Measurements from ENCODE around the gene NMD3. TPM values are rescaled to one million over a fixed set of nuclear protein-coding genes. Genes with fewer than 3 reads are reported as not detected.

The NMD3 gene
- total RNA-seq, 1 experiment from 2014 or later, result 51.1 TPM

- Histone ChIP-seq H3K4me3 (ENCODE audit: low read depth, low read length, poor library complexity, severe bottlenecking) (peak overlapping the region; percentile 97), H3K36me3 (ENCODE audit: insufficient read depth, low read length, poor library complexity, severe bottlenecking) (peaks cover 9% of the 10 kb centered on the region), H3K9me3 (ENCODE audit: low read depth, low read length, poor library complexity, severe bottlenecking) (no peaks in the 10 kb centered on the region), H3K27ac (ENCODE audit: low read depth, low read length, poor library complexity, severe bottlenecking) (no peak overlapping the region), H3K27me3 (replicated peaks; ENCODE audit: insufficient read depth, low read depth, low read length, poor library complexity) (no peaks in the 10 kb centered on the region), H3K4me1 (ENCODE audit: insufficient read depth, low read length, poor library complexity, severe bottlenecking) (peaks cover 4% of the 10 kb centered on the region)
- TSS peak; percentile 43 for BruUV-seq (replicated peaks)
- intact Hi-C loops (cut with micrococcal nuclease; ENCODE audit: unreplicated experiment), result no loop called here
- TF ChIP-seq, protein P1, sequence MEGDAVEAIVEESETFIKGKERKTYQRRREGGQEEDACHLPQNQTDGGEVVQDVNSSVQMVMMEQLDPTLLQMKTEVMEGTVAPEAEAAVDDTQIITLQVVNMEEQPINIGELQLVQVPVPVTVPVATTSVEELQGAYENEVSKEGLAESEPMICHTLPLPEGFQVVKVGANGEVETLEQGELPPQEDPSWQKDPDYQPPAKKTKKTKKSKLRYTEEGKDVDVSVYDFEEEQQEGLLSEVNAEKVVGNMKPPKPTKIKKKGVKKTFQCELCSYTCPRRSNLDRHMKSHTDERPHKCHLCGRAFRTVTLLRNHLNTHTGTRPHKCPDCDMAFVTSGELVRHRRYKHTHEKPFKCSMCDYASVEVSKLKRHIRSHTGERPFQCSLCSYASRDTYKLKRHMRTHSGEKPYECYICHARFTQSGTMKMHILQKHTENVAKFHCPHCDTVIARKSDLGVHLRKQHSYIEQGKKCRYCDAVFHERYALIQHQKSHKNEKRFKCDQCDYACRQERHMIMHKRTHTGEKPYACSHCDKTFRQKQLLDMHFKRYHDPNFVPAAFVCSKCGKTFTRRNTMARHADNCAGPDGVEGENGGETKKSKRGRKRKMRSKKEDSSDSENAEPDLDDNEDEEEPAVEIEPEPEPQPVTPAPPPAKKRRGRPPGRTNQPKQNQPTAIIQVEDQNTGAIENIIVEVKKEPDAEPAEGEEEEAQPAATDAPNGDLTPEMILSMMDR (conservative IDR thresholded peaks at IDR 0.05; ENCODE audit: low read depth, low read length), result no peak
- TF ChIP-seq EZH2 (IDR thresholded peaks at IDR 0.05; ENCODE audit: borderline replicate concordance, low read depth, low read length, poor library complexity, severe bottlenecking), result no peak
- ChIA-PET POLR2A (ENCODE audit: low non-redundant PET) (interaction anchor here (0.7 kb wide), 1 partner anchor 467 kb away, joined by 3 read pairs; no protein-coding TSS in a partner anchor), CTCF (no interaction called here)
- DNase-seq (ENCODE audit: low spot score), result no peak
Observed at GRCh38 chr3:161222662-161223061, 1.6 kb downstream of the NMD3 start.

DNA sequence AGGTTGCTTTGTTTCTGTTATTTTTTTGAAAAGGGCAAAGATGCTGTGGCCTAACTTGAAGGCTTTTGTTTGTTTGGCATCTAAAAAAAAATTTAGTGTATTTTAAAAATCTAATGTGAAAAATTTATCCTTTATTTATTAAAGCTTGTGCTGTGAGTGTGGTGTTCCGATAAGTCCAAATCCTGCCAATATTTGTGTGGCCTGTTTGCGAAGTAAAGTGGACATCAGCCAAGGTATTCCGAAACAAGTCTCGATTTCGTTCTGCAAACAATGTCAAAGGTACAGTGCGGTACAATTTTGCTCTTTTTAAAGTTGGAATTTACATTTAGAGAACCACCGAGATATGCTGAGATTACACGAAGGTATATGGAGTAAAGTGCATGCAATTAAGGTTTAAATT, 3.7 kb downstream of the NMD3 start:
- Histone ChIP-seq H3K27ac (ENCODE audit: low read depth, low read length, poor library complexity, severe bottlenecking) (no peak overlapping the region), H3K4me3 (ENCODE audit: low read depth, low read length, poor library complexity, severe bottlenecking) (no peak overlapping the region), H3K27me3 (replicated peaks; ENCODE audit: insufficient read depth, low read depth, low read length, poor library complexity) (no peaks in the 10 kb centered on the region), H3K9me3 (ENCODE audit: low read depth, low read length, poor library complexity, severe bottlenecking) (no peaks in the 10 kb centered on the region), H3K36me3 (ENCODE audit: insufficient read depth, low read length, poor library complexity, severe bottlenecking) (peaks cover 29% of the 10 kb centered on the region), H3K4me1 (ENCODE audit: insufficient read depth, low read length, poor library complexity, severe bottlenecking) (peaks cover 4% of the 10 kb centered on the region)
- ChIA-PET CTCF (no interaction called here), POLR2A (ENCODE audit: low non-redundant PET) (no interaction called here)
- TF ChIP-seq, protein P1 (conservative IDR thresholded peaks at IDR 0.05; ENCODE audit: low read depth, low read length), result no peak
- TF ChIP-seq EZH2 (IDR thresholded peaks at IDR 0.05; ENCODE audit: borderline replicate concordance, low read depth, low read length, poor library complexity, severe bottlenecking), result no peak
- intact Hi-C loops (cut with micrococcal nuclease; ENCODE audit: unreplicated experiment), result no loop called here
- BruUV-seq (replicated peaks), result no TSS peak
- DNase-seq (ENCODE audit: low spot score), result no peak

DNA sequence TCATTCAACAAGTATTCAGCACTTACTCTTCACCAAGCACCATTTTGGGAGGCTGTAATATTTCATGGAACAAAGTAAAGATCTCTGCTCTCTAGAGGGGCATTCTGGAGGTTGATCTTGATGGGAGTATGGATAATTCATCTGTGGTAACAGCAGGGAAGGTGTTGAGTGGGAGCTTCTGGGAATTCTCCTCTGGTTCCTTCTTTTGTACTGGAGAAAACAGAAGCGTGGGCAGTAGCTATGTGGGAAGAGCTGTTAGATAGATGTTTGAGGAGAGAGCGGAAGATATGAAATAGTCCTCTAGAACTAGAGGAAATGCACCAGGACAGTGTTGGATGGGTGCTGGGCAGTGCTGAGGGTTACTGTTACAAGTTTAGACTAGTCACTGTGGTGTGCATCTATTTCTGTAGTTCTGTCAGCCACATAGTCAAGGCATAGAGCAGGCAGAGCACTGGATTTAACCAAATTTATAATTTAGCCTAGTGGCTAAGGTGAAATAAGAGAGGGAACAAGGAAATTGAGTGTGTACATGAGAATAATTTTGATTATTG, 9.6 kb downstream of the NMD3 start:
- no TSS peak for BruUV-seq (replicated peaks)
- no peak for TF ChIP-seq EZH2 (IDR thresholded peaks at IDR 0.05; ENCODE audit: borderline replicate concordance, low read depth, low read length, poor library complexity, severe bottlenecking)
- TF ChIP-seq, protein P1 (conservative IDR thresholded peaks at IDR 0.05; ENCODE audit: low read depth, low read length), result no peak
- intact Hi-C loops (cut with micrococcal nuclease; ENCODE audit: unreplicated experiment), result no loop called here
- Histone ChIP-seq H3K4me1 (ENCODE audit: insufficient read depth, low read length, poor library complexity, severe bottlenecking) (no peaks in the 10 kb centered on the region), H3K4me3 (ENCODE audit: low read depth, low read length, poor library complexity, severe bottlenecking) (no peak overlapping the region), H3K27me3 (replicated peaks; ENCODE audit: insufficient read depth, low read depth, low read length, poor library complexity) (no peaks in the 10 kb centered on the region), H3K27ac (ENCODE audit: low read depth, low read length, poor library complexity, severe bottlenecking) (no peak overlapping the region), H3K9me3 (ENCODE audit: low read depth, low read length, poor library complexity, severe bottlenecking) (no peaks in the 10 kb centered on the region), H3K36me3 (ENCODE audit: insufficient read depth, low read length, poor library complexity, severe bottlenecking) (peaks cover 64% of the 10 kb centered on the region)
- no peak for DNase-seq (ENCODE audit: low spot score)
- ChIA-PET POLR2A (ENCODE audit: low non-redundant PET) (interaction anchor here (0.6 kb wide), 1 partner anchor 1681 kb away, joined by 3 read pairs; no protein-coding TSS in a partner anchor), CTCF (no interaction called here)

Data from A673 (cell line).